Raji (cell line): ENCODE results near the gene CFAP20.
A peak's percentile ranks its signal among the peaks of the same experiment; 100 is the strongest.

ENCODE experiments used
- POLR2A ChIP-seq: IDR thresholded peaks from 2 replicates; pipeline ENCODE4 v1.6.1; 2011; ENCODE audit warnings: low read depth, low read length, control low read depth; ENCODE audit not compliant: insufficient read depth

The CFAP20 gene

GRCh38 chr16:58129097-58129936, at the start of gene CFAP20:
CFAP20 (minus strand) TSS chr16:58129381; CDS start chr16:58129115, 266 bp downstream.
- TF ChIP-seq POLR2A, result peak; percentile 90

GRCh38 chr16:58177353-58177710, 48.2 kb upstream of the CFAP20 start:
- TF ChIP-seq POLR2A, result no peak

GRCh38 chr16:58176608-58177352, 47.6 kb upstream of the CFAP20 start:
- TF ChIP-seq POLR2A, result no peak

GRCh38 chr16:58170223-58170622, 41.0 kb upstream of the CFAP20 start:
- no peak for TF ChIP-seq POLR2A

- no peak for TF ChIP-seq POLR2A
These were observed 31.7 kb upstream of the CFAP20 start for GRCh38 chr16:58160855-58161254.

- no peak for TF ChIP-seq POLR2A
These were observed 29.5 kb upstream of the CFAP20 start for GRCh38 chr16:58158725-58159124.

GRCh38 chr16:58157951-58158540, 28.9 kb upstream of the CFAP20 start:
- no peak for TF ChIP-seq POLR2A

- no peak for TF ChIP-seq POLR2A
These were observed 28.1 kb upstream of the CFAP20 start for GRCh38 chr16:58157239-58157638.

GRCh38 chr16:58155839-58156238, 26.7 kb upstream of the CFAP20 start:
- no peak for TF ChIP-seq POLR2A

GRCh38 chr16:58154345-58154744, 25.2 kb upstream of the CFAP20 start:
- TF ChIP-seq POLR2A, result no peak

GRCh38 chr16:58152246-58152868, 23.2 kb upstream of the CFAP20 start:
- TF ChIP-seq POLR2A, result no peak

GRCh38 chr16:58148526-58148925, 19.3 kb upstream of the CFAP20 start:
- no peak for TF ChIP-seq POLR2A

- no peak for TF ChIP-seq POLR2A
These were observed 18.9 kb upstream of the CFAP20 start for GRCh38 chr16:58148099-58148498.

- no peak for TF ChIP-seq POLR2A
These were observed 9.7 kb upstream of the CFAP20 start for GRCh38 chr16:58138852-58139251.

- TF ChIP-seq POLR2A, result no peak
These were observed 8.4 kb upstream of the CFAP20 start for GRCh38 chr16:58137581-58137980.
